ENCODE measurements around the gene CCL4. TPM values are rescaled to one million over a fixed set of nuclear protein-coding genes. Genes with fewer than 3 reads are reported as not detected.
"Not testable (repeated sequence)": the region's sequence is repeated elsewhere in the genome, so short reads cannot be mapped to it uniquely, and the experiment has no call there.

The CCL4 gene
- total RNA-seq, 1 donor from 2014 or later = 23.4 TPM

GRCh38 chr17:36089888-36090836 lies 13.5 kb upstream of the CCL4 start, which contains the start of gene CCL3:
CCL3 (minus strand) TSS chr17:36090143; CDS start chr17:36090058, 85 bp downstream.
- H3K4me1 ChIP-seq (ENCODE audit: insufficient read depth, low read length) = no peaks in the 10 kb centered on the region
- H3K9ac ChIP-seq (ENCODE audit: low read length) = no peak within 1 kb of the TSS
- FAIRE-seq (no peak), DNase-seq (ENCODE audit: low read depth) (no peak)
- H3K27ac Mint-ChIP-seq (ENCODE audit: unreplicated experiment) = peak within 1 kb of the TSS; percentile 15
- no peak within 1 kb of the TSS for H3K4me3 ChIP-seq (ENCODE audit: insufficient read depth, low read depth, low read length)
- H3K9me3 ChIP-seq (ENCODE audit: insufficient read depth, low read depth, low read length) = no peaks in the 10 kb centered on the region
- H3K36me3 ChIP-seq (ENCODE audit: insufficient read depth, low read length) = no peaks in the 10 kb centered on the region
- H3K9me3 Mint-ChIP-seq (ENCODE audit: unreplicated experiment) = no peaks in the 10 kb centered on the region
- no peaks in the 10 kb centered on the region for H3K27me3 ChIP-seq (ENCODE audit: insufficient read depth, low read length)
- H3K4me1 Mint-ChIP-seq (ENCODE audit: low read depth, unreplicated experiment) = peaks cover 17% of the 10 kb centered on the region
- H3K27ac ChIP-seq (ENCODE audit: low read depth, low read length) = no peak within 1 kb of the TSS
- TF ChIP-seq, protein P1, sequence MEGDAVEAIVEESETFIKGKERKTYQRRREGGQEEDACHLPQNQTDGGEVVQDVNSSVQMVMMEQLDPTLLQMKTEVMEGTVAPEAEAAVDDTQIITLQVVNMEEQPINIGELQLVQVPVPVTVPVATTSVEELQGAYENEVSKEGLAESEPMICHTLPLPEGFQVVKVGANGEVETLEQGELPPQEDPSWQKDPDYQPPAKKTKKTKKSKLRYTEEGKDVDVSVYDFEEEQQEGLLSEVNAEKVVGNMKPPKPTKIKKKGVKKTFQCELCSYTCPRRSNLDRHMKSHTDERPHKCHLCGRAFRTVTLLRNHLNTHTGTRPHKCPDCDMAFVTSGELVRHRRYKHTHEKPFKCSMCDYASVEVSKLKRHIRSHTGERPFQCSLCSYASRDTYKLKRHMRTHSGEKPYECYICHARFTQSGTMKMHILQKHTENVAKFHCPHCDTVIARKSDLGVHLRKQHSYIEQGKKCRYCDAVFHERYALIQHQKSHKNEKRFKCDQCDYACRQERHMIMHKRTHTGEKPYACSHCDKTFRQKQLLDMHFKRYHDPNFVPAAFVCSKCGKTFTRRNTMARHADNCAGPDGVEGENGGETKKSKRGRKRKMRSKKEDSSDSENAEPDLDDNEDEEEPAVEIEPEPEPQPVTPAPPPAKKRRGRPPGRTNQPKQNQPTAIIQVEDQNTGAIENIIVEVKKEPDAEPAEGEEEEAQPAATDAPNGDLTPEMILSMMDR (IDR thresholded peaks at IDR 0.05; ENCODE audit: insufficient read depth, low read depth, low read length) = no peak
- no peak for TF ChIP-seq EZH2 (IDR thresholded peaks at IDR 0.05; ENCODE audit: insufficient read depth, low read length)
- H3K4me3 Mint-ChIP-seq (ENCODE audit: unreplicated experiment) = no peak within 1 kb of the TSS
- H3K79me2 ChIP-seq (ENCODE audit: insufficient read depth, low read length) = no peaks in the 10 kb centered on the region
- no peaks in the 10 kb centered on the region for H4K20me1 ChIP-seq (ENCODE audit: insufficient read depth, low read length)
- no peaks in the 10 kb centered on the region for H3K27me3 Mint-ChIP-seq (ENCODE audit: low read depth, unreplicated experiment)
- no peak within 1 kb of the TSS for H2AFZ ChIP-seq (ENCODE audit: low read depth, low read length)
- no peak within 1 kb of the TSS for H3K4me2 ChIP-seq (ENCODE audit: low read length)
- no peaks in the 10 kb centered on the region for H3K36me3 Mint-ChIP-seq (ENCODE audit: low read depth, unreplicated experiment)

- no peaks in the 10 kb centered on the region for H3K36me3 Mint-ChIP-seq (ENCODE audit: low read depth, unreplicated experiment)
- H3K27me3 Mint-ChIP-seq (ENCODE audit: low read depth, unreplicated experiment) = no peaks in the 10 kb centered on the region
- H3K27ac Mint-ChIP-seq (ENCODE audit: unreplicated experiment) = no peak overlapping the region
- Histone ChIP-seq H3K27me3 (ENCODE audit: insufficient read depth, low read length) (no peaks in the 10 kb centered on the region), H3K4me2 (ENCODE audit: low read length) (no peak overlapping the region), H3K4me3 (ENCODE audit: insufficient read depth, low read depth, low read length) (no peak overlapping the region), H3K79me2 (ENCODE audit: insufficient read depth, low read length) (no peaks in the 10 kb centered on the region), H2AFZ (ENCODE audit: low read depth, low read length) (no peak overlapping the region), H3K27ac (ENCODE audit: low read depth, low read length) (no peak overlapping the region), H3K4me1 (ENCODE audit: insufficient read depth, low read length) (no peaks in the 10 kb centered on the region), H3K36me3 (ENCODE audit: insufficient read depth, low read length) (no peaks in the 10 kb centered on the region), H3K9ac (ENCODE audit: low read length) (no peak overlapping the region), H3K9me3 (ENCODE audit: insufficient read depth, low read depth, low read length) (no peaks in the 10 kb centered on the region), H4K20me1 (ENCODE audit: insufficient read depth, low read length) (no peaks in the 10 kb centered on the region)
- TF ChIP-seq EZH2 (IDR thresholded peaks at IDR 0.05; ENCODE audit: insufficient read depth, low read length) = no peak
- TF ChIP-seq, protein P1 (IDR thresholded peaks at IDR 0.05; ENCODE audit: insufficient read depth, low read depth, low read length) = no peak
- peaks cover 19% of the 10 kb centered on the region for H3K4me1 Mint-ChIP-seq (ENCODE audit: low read depth, unreplicated experiment)
- no peak overlapping the region for H3K4me3 Mint-ChIP-seq (ENCODE audit: unreplicated experiment)
- FAIRE-seq = no peak
- no peak for DNase-seq (ENCODE audit: low read depth)
- no peaks in the 10 kb centered on the region for H3K9me3 Mint-ChIP-seq (ENCODE audit: unreplicated experiment)
Measured at GRCh38 chr17:36092230-36092629, 11.4 kb upstream of the CCL4 start.

DNA sequence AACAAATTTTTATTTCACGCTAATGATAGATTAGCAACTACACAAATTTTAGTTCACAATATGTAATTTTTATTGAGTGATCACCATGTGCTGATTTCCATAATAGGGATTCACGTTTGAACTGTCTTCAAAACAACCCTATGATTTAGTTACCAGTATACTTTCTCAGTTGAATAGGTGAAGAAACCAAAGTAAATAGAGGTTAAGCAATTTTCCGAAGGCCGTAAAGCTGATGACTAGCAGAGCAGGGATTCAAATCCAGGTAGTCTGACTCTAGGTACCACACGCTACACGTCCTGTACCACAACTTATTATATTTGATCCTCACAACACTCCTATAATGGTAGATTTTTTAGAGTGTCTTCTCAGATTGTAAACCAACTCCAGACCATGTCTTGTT lies 10.9 kb upstream of the CCL4 start:
- DNase-seq (ENCODE audit: low read depth); H3K4me2 ChIP-seq (ENCODE audit: low read length); H3K9me3 ChIP-seq (ENCODE audit: insufficient read depth, low read depth, low read length); H3K36me3 ChIP-seq (ENCODE audit: insufficient read depth, low read length); H4K20me1 ChIP-seq (ENCODE audit: insufficient read depth, low read length); FAIRE-seq; H3K4me3 Mint-ChIP-seq (ENCODE audit: unreplicated experiment); H3K27ac Mint-ChIP-seq (ENCODE audit: unreplicated experiment); H3K4me3 ChIP-seq (ENCODE audit: insufficient read depth, low read depth, low read length); H3K36me3 Mint-ChIP-seq (ENCODE audit: low read depth, unreplicated experiment); H3K27me3 Mint-ChIP-seq (ENCODE audit: low read depth, unreplicated experiment); H3K4me1 ChIP-seq (ENCODE audit: insufficient read depth, low read length); H3K9me3 Mint-ChIP-seq (ENCODE audit: unreplicated experiment); H3K79me2 ChIP-seq (ENCODE audit: insufficient read depth, low read length); H2AFZ ChIP-seq (ENCODE audit: low read depth, low read length); H3K27me3 ChIP-seq (ENCODE audit: insufficient read depth, low read length); H3K9ac ChIP-seq (ENCODE audit: low read length); H3K27ac ChIP-seq (ENCODE audit: low read depth, low read length): not testable (repeated sequence)
- H3K4me1 Mint-ChIP-seq (ENCODE audit: low read depth, unreplicated experiment) = peaks cover 19% of the 10 kb centered on the region

Measured in astrocyte (in vitro differentiated cells and primary cell).